Upper lobe of left lung (tissue), 6 donors: ENCODE data around the gene DERL3. TPM values are rescaled to one million over a fixed set of nuclear protein-coding genes. Genes with fewer than 3 reads are reported as not detected.
"Not testable (repeated sequence)": the region's sequence is repeated elsewhere in the genome, so short reads cannot be mapped to it uniquely, and the experiment has no call there.

Source experiments
- ATAC-seq, 2 donors: fragments of 200-7000 bp; cut with Tn5 transposase; one replicate each; pipeline ENCODE4 v1.9.1; 2022; ENCODE audit warnings: mild to moderate bottlenecking in 2 of 2, moderate library complexity in 2 of 2; ENCODE audit not compliant: low FRiP score in 2 of 2
- DNase-seq, 2 donors: peaks; one replicate each; pipeline ENCODE4 v3.0.0-alpha.2; 2019 to 2020
- H3K27ac ChIP-seq, 4 donors: fragments of 200-600 bp; sonication (generic); one replicate each; pipeline ENCODE4 v1.5.1; 2016 to 2019
- H3K27me3 ChIP-seq, 4 donors: fragments of 200-600 bp; sonication (generic); one replicate each; pipeline ENCODE4 v1.5.1; 2017 to 2019
- H3K36me3 ChIP-seq, 4 donors: fragments of 200-600 bp; sonication (generic); one replicate each; pipeline ENCODE4 v1.5.1; 2016 to 2019
- H3K4me1 ChIP-seq, 4 donors: fragments of 200-600 bp; sonication (generic); one replicate each; pipeline ENCODE4 v1.5.1; 2018 to 2019
- H3K4me3 ChIP-seq, 4 donors: fragments of 200-600 bp; sonication (generic); one replicate each; pipeline ENCODE4 v1.5.1; 2017 to 2019; ENCODE audit warnings: mild to moderate bottlenecking in 2 of 4, moderate library complexity in 1 of 4
- H3K9me3 ChIP-seq, 4 donors: fragments of 200-600 bp; sonication (generic); one replicate each; pipeline ENCODE4 v1.5.1; 2018 to 2019
- EP300 ChIP-seq, 4 donors: sonication (generic); formaldehyde crosslinking; IDR thresholded peaks; one replicate each; pipeline ENCODE4 v1.5.1; 2017; ENCODE audit warnings: antibody characterized with exemption in 4 of 4, control low read depth in 2 of 4
- POLR2A ChIP-seq, 4 donors: fragments of 450-650 bp; IDR thresholded peaks; one replicate each; pipeline ENCODE4 v1.5.1; 2016 to 2017; ENCODE audit warnings: antibody characterized with exemption in 4 of 4, mild to moderate bottlenecking in 2 of 4
- POLR2AphosphoS5 ChIP-seq, 2 donors: sonication (generic); formaldehyde crosslinking; IDR thresholded peaks; one replicate each; pipeline ENCODE4 v1.5.1; 2017; ENCODE audit warnings: antibody characterized with exemption in 2 of 2
- WGBS, 2 donors: methylation state at CpG; one replicate each; pipeline ENCODE4 v1.1.5; 2017 to 2018; 5-methylcytosine and 5-hydroxymethylcytosine counted together
- total RNA-seq, 6 donors: library from RNA; depleted of rRNA in 4 of 6; stranded (reverse); fragments of >200 nt in 4 of 6; gene quantifications; one replicate each; pipeline versions ENCODE4 v1.1.0 to v1.2.1, GENCODE V29; 2016 to 2021
- TF ChIP-seq, protein P1 (sequence below), 6 experiments: fragments of 450-650 bp in 4 of 6; fragments of 200-600 bp in 2 of 6; sonication (generic) in 2 of 6; IDR thresholded peaks; one replicate each; pipeline ENCODE4 v1.5.1; 2016 to 2019; ENCODE audit warnings: antibody characterized with exemption in 6 of 6
- donor health status: DM: no; HTN: no; CAD: no; lungs with moderate emphysema.
- donor health status: DM: no; HTN: yes; CAD: no; lungs with severe emphysema.

DERL3 gene
- total RNA-seq, 6 donors from 2014 or later: 1.9 to 14.8 (median 5.5) TPM

DNA sequence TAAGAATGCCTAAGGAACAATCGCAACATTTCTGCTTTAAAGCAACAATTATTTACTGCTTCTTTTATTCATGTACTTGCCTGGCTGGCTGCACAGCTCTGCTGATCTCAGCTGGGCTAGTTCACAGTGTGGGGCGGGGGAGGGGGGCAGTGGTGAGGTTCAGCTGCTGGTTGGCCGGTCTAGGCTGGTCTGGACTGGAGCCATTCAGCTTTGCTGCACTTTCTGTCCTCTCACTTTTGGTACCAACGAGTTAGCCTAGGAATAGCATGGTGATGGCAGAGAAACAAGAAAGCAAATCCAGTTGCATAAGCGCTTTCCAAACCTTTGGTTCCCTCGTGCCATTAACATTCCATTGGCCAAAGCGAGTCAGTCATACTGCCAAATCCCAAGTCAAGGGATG is 39.4 kb upstream of the DERL3 start:
- WGBS, 2 donors: 85 to 91% methylated on average over 7 of the region's 7 CpGs
- TF ChIP-seq, protein P1, sequence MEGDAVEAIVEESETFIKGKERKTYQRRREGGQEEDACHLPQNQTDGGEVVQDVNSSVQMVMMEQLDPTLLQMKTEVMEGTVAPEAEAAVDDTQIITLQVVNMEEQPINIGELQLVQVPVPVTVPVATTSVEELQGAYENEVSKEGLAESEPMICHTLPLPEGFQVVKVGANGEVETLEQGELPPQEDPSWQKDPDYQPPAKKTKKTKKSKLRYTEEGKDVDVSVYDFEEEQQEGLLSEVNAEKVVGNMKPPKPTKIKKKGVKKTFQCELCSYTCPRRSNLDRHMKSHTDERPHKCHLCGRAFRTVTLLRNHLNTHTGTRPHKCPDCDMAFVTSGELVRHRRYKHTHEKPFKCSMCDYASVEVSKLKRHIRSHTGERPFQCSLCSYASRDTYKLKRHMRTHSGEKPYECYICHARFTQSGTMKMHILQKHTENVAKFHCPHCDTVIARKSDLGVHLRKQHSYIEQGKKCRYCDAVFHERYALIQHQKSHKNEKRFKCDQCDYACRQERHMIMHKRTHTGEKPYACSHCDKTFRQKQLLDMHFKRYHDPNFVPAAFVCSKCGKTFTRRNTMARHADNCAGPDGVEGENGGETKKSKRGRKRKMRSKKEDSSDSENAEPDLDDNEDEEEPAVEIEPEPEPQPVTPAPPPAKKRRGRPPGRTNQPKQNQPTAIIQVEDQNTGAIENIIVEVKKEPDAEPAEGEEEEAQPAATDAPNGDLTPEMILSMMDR (IDR thresholded peaks at IDR 0.05): no peak
- no peak for TF ChIP-seq POLR2A (IDR thresholded peaks at IDR 0.05)
- TF ChIP-seq POLR2AphosphoS5 (IDR thresholded peaks at IDR 0.05): no peak
- Histone ChIP-seq H3K4me1 (no peaks in the 10 kb centered on the region), H3K9me3 (no peaks in the 10 kb centered on the region), H3K27me3 (no peaks in the 10 kb centered on the region), H3K4me3 (no peak overlapping the region), H3K27ac (no peak overlapping the region), H3K36me3 (peaks cover 0 to 14% (median 5%) of the 10 kb centered on the region in 4 donors)
- ATAC-seq: no peak
- DNase-seq: no peak

DNA sequence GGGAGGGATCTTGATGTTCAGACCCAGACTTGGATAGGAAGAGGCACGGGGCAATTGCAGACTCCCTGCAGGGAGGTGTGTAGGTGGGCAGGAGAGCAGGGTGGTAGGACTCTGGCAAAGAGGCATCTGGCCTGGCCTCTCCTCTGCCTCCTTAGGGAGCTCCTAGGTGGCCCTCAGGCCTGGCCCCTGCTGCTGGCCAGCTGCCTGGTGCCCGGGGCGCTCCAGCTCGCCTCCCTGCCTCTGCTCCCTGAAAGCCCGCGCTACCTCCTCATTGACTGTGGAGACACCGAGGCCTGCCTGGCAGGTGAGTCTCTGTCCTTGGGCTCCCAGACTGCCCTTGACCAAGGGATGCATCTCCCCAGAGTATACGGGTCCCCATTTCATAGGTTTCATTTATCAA is 38.8 kb upstream of the DERL3 start:
- H3K27ac ChIP-seq: no peak overlapping the region
- peak in 1 of 2 donors; percentile 50 for DNase-seq
- no peaks in the 10 kb centered on the region for H3K9me3 ChIP-seq
- TF ChIP-seq POLR2A (IDR thresholded peaks at IDR 0.05) (no peak), POLR2AphosphoS5 (IDR thresholded peaks at IDR 0.05) (no peak), EP300 (IDR thresholded peaks at IDR 0.05) (no peak)
- TF ChIP-seq, protein P1 (IDR thresholded peaks at IDR 0.05): no peak
- H3K4me3 ChIP-seq: no peak overlapping the region
- ATAC-seq: no peak
- H3K27me3 ChIP-seq: no peaks in the 10 kb centered on the region
- no peaks in the 10 kb centered on the region for H3K4me1 ChIP-seq
- H3K36me3 ChIP-seq: peaks cover 0 to 14% (median 5%) of the 10 kb centered on the region in 4 donors
- WGBS, 2 donors: 86 to 96% methylated on average over 5 to 8 of the region's 8 CpGs

DNA sequence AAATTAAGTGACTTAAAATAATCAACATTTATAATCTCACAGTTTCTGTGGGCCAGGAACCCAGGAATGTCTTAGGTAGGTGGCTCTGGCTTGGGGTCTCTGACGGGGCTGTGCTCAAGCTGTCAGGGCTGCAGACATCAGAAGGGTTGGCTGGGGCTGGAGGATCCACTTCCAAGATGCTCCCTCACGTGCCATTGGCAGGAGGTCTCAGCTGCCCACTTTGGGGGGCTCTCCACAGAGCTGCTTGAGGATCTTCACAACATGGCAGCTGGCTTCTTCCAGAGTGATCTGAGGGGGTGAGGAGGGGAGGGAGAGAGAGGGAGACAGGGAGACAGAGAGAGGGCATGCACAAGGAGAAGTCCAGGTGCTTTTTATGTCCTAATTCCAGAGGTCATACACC is 37.0 kb upstream of the DERL3 start:
- TF ChIP-seq EP300 (IDR thresholded peaks at IDR 0.05) (no peak), POLR2AphosphoS5 (IDR thresholded peaks at IDR 0.05) (no peak), POLR2A (IDR thresholded peaks at IDR 0.05) (no peak)
- TF ChIP-seq, protein P1 (IDR thresholded peaks at IDR 0.05): no peak
- Histone ChIP-seq H3K27me3 (no peaks in the 10 kb centered on the region), H3K4me1 (no peaks in the 10 kb centered on the region), H3K9me3 (no peaks in the 10 kb centered on the region), H3K27ac (no peak overlapping the region), H3K36me3 (peaks cover 0 to 14% (median 5%) of the 10 kb centered on the region in 4 donors), H3K4me3 (no peak overlapping the region)
- ATAC-seq: no peak
- DNase-seq: no peak
- WGBS, 2 donors: 95 to 100% methylated on average over 1 to 2 of the region's 2 CpGs

DNA sequence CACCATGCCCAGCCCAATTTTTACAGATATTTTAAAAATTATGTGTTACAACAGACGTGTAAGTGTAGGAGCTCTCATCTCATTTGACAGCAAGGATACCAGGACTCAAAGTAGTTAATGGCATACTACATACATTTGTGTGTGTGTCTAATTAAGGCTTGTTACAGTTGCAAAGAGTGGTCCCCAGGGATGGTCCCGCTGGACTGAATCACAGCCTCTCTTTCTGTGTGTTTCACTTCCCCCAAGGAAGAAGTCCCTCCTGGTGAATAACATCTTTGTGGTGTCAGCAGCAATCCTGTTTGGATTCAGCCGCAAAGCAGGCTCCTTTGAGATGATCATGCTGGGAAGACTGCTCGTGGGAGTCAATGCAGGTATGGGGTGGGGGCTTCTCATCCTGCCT is 36.1 kb upstream of the DERL3 start:
- DNase-seq (no peak), ATAC-seq (no peak)
- Histone ChIP-seq H3K9me3 (no peaks in the 10 kb centered on the region), H3K36me3 (peaks cover 0 to 14% (median 5%) of the 10 kb centered on the region in 4 donors), H3K4me1 (no peaks in the 10 kb centered on the region), H3K27ac (no peak overlapping the region), H3K27me3 (no peaks in the 10 kb centered on the region), H3K4me3 (no peak overlapping the region)
- TF ChIP-seq, protein P1 (IDR thresholded peaks at IDR 0.05): no peak
- TF ChIP-seq EP300 (IDR thresholded peaks at IDR 0.05) (no peak), POLR2A (IDR thresholded peaks at IDR 0.05) (no peak), POLR2AphosphoS5 (IDR thresholded peaks at IDR 0.05) (no peak)
- 95 to 97% methylated on average over 4 of the region's 4 CpGs for WGBS, 2 donors

DNA sequence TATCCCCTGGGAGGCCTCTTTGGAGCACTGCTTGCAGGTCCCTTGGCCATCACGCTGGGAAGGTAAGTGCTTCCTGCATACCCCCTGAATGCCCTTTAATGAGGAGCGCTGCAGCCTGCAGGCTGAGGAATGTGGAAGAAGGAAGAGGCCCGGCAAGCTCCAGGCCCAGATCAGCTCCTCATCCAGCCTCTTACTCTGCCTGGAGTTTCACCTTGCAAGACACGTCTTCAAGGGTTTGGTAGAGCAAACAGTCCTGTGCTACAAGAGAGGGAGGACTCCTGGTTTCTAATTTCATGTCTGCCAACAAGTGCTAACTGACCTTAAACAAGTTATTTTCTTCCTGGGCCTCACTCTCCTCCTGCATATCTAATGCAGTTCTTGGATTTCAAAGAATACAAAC is 29.8 kb upstream of the DERL3 start:
- H3K27ac ChIP-seq: no peak overlapping the region

DNA sequence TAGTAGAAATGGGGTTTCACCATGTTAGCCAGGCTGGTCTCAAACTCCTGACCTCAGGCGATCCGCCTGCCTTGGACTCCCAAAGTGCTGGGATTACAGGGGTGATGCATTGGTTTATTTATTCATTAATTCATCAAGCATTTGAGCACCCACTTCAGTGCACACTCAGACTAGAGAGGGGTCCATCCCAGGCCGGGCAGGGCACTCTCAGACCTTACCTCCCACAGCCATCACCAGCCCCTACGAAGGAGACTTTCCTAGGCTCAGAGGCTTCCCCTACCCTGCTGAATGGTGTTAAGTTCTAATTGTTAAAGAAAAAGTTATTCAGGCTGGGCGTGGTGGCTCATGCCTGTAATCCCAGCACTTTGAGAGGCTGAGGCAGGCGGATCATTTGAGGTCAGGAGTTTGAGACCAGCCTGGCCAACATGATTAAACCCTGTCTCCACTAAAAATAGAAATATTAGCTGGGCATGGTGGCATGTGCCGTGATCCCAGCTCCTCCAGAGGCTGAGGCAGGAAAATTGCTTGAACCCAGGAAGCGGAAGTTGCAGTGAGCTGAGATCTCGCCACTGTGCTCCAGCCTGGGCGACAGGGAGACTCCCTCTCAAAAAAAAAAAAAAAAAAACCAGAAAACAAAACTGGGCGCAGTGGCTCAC is 25.8 kb upstream of the DERL3 start:
- not testable (repeated sequence) for DNase-seq, H3K4me3 ChIP-seq, H3K27me3 ChIP-seq, H3K27ac ChIP-seq, H3K9me3 ChIP-seq, H3K4me1 ChIP-seq, H3K36me3 ChIP-seq, ATAC-seq
- 84 to 91% methylated on average over 10 to 11 of the region's 11 CpGs for WGBS, 2 donors

More for the DNA sequence above, 29.8 kb upstream of the DERL3 start:
- Histone ChIP-seq H3K36me3 (peaks cover 0 to 6% (median 2%) of the 10 kb centered on the region in 4 donors), H3K9me3 (no peaks in the 10 kb centered on the region), H3K4me1 (peaks cover 0 to 5% (median 0%) of the 10 kb centered on the region in 4 donors), H3K4me3 (no peak overlapping the region), H3K27me3 (no peaks in the 10 kb centered on the region)
- ATAC-seq (no peak), DNase-seq (no peak)
- WGBS, 2 donors: 75 to 82% methylated on average over 4 of the region's 4 CpGs
- TF ChIP-seq POLR2AphosphoS5 (IDR thresholded peaks at IDR 0.05) (no peak), POLR2A (IDR thresholded peaks at IDR 0.05) (no peak), EP300 (IDR thresholded peaks at IDR 0.05) (no peak)
- TF ChIP-seq, protein P1 (IDR thresholded peaks at IDR 0.05): no peak
